Measurements from ENCODE around the gene SNAP25.

Gene SNAP25

GRCh38 chr20:10216146-10216791 is 2.4 kb upstream of the SNAP25 start:
- no peak for DNase-seq (ENCODE audit: low read depth in 2 of 2)

- DNase-seq (ENCODE audit: low read depth in 2 of 2): no peak
Measured at GRCh38 chr20:10217721-10218410, 764 bp upstream of the SNAP25 start.

GRCh38 chr20:10219452-10219791 is 792 bp downstream of the SNAP25 start:
- peak in 1 of 2 donors; percentile 40 for DNase-seq (ENCODE audit: low read depth in 2 of 2)

- no peak for DNase-seq (ENCODE audit: low read depth in 2 of 2)
Measured at GRCh38 chr20:10219993-10220750, 1.5 kb downstream of the SNAP25 start.

- DNase-seq (ENCODE audit: low read depth in 2 of 2): no peak
Measured at GRCh38 chr20:10221021-10221420, 2.4 kb downstream of the SNAP25 start.

GRCh38 chr20:10225439-10226060 is 6.9 kb downstream of the SNAP25 start:
- no peak for DNase-seq (ENCODE audit: low read depth in 2 of 2)

GRCh38 chr20:10228330-10228729 is 9.7 kb downstream of the SNAP25 start:
- no peak for DNase-seq (ENCODE audit: low read depth in 2 of 2)

- DNase-seq (ENCODE audit: low read depth in 2 of 2): no peak
Measured at GRCh38 chr20:10231290-10231689, 12.7 kb downstream of the SNAP25 start.

- no peak for DNase-seq (ENCODE audit: low read depth in 2 of 2)
Measured at GRCh38 chr20:10236540-10237533, 18.2 kb downstream of the SNAP25 start.

GRCh38 chr20:10239954-10240353 is 21.3 kb downstream of the SNAP25 start:
- no peak for DNase-seq (ENCODE audit: low read depth in 2 of 2)

- no peak for DNase-seq (ENCODE audit: low read depth in 2 of 2)
Measured at GRCh38 chr20:10240655-10241054, 22.0 kb downstream of the SNAP25 start.

- no peak for DNase-seq (ENCODE audit: low read depth in 2 of 2)
Measured at GRCh38 chr20:10242166-10242565, 23.5 kb downstream of the SNAP25 start.

GRCh38 chr20:10247440-10247839 is 28.8 kb downstream of the SNAP25 start:
- no peak for DNase-seq (ENCODE audit: low read depth in 2 of 2)

GRCh38 chr20:10249048-10249770 is 30.6 kb downstream of the SNAP25 start:
- DNase-seq (ENCODE audit: low read depth in 2 of 2): no peak

GRCh38 chr20:10249822-10250221 is 31.2 kb downstream of the SNAP25 start:
- DNase-seq (ENCODE audit: low read depth in 2 of 2): no peak

GRCh38 chr20:10250902-10251301 is 32.3 kb downstream of the SNAP25 start:
- DNase-seq (ENCODE audit: low read depth in 2 of 2): no peak

- DNase-seq (ENCODE audit: low read depth in 2 of 2): no peak
Measured at GRCh38 chr20:10253780-10254179, 35.1 kb downstream of the SNAP25 start.

- no peak for DNase-seq (ENCODE audit: low read depth in 2 of 2)
Measured at GRCh38 chr20:10255846-10256245, 37.2 kb downstream of the SNAP25 start.

GRCh38 chr20:10259166-10259565 is 40.5 kb downstream of the SNAP25 start:
- DNase-seq (ENCODE audit: low read depth in 2 of 2): no peak

GRCh38 chr20:10260316-10260715 is 41.7 kb downstream of the SNAP25 start:
- no peak for DNase-seq (ENCODE audit: low read depth in 2 of 2)

- DNase-seq (ENCODE audit: low read depth in 2 of 2): no peak
Measured at GRCh38 chr20:10261702-10262101, 43.1 kb downstream of the SNAP25 start.

Measured in stimulated activated CD8-positive, alpha-beta memory T cell treated with anti-CD3 and anti-CD28 coated beads, Interleukin-7, amount 100 ng/mL, for 4 hours (primary cell).